GM21447 (cell line): ENCODE data around the gene PHF1.
"Not testable (repeated sequence)": the region's sequence is repeated elsewhere in the genome, so short reads cannot be mapped to it uniquely, and the experiment has no call there.

Experiments
- ATAC-seq: cut with Tn5 transposase; IDR thresholded peaks from one replicate; pipeline ENCODE4 v1.9.1; 2021; ENCODE audit not compliant: unreplicated experiment

PHF1 gene

GRCh38 chr6:33391278-33391921, 19.4 kb upstream of the PHF1 start, which contains the start of gene KIFC1:
KIFC1 (plus strand) TSS chr6:33391823; CDS start chr6:33391986, 163 bp downstream.
- ATAC-seq = peak; percentile 84

- peak; percentile 6 for ATAC-seq
Measured at GRCh38 chr6:33391922-33392594, 18.8 kb upstream of the PHF1 start.

GRCh38 chr6:33392595-33392948, 18.2 kb upstream of the PHF1 start:
- no peak for ATAC-seq

GRCh38 chr6:33392979-33393378, 17.8 kb upstream of the PHF1 start:
- no peak for ATAC-seq

- no peak for ATAC-seq
Measured at GRCh38 chr6:33397541-33397940, 13.3 kb upstream of the PHF1 start.

GRCh38 chr6:33398601-33399000, 12.2 kb upstream of the PHF1 start:
- ATAC-seq = not testable (repeated sequence)

GRCh38 chr6:33399881-33400280, 10.9 kb upstream of the PHF1 start:
- ATAC-seq = not testable (repeated sequence)

GRCh38 chr6:33404884-33405283, 5.9 kb upstream of the PHF1 start:
- no peak for ATAC-seq

GRCh38 chr6:33405386-33405940, 5.4 kb upstream of the PHF1 start:
- no peak for ATAC-seq

- no peak for ATAC-seq
Measured at GRCh38 chr6:33406126-33406525, 4.7 kb upstream of the PHF1 start.

GRCh38 chr6:33407132-33407718, 3.6 kb upstream of the PHF1 start:
- no peak for ATAC-seq

- ATAC-seq = peak; percentile 66
Measured at GRCh38 chr6:33410050-33410710, 634 bp upstream of the PHF1 start.

- ATAC-seq = no peak
Measured at GRCh38 chr6:33411632-33412005, 805 bp downstream of the PHF1 start.

- ATAC-seq = no peak
Measured at GRCh38 chr6:33412140-33413009, 1.6 kb downstream of the PHF1 start.

GRCh38 chr6:33413241-33414120, 2.7 kb downstream of the PHF1 start:
- ATAC-seq = no peak

- ATAC-seq = no peak
Measured at GRCh38 chr6:33414592-33415271, 3.9 kb downstream of the PHF1 start.

GRCh38 chr6:33415831-33416230, 5.0 kb downstream of the PHF1 start:
- no peak for ATAC-seq

- no peak for ATAC-seq
Measured at GRCh38 chr6:33416386-33417127, 5.7 kb downstream of the PHF1 start.
